Lower lobe of right lung (tissue), 2 donors: ENCODE measurements around the gene ATXN1. TPM values are rescaled to one million over a fixed set of nuclear protein-coding genes. Genes with fewer than 3 reads are reported as not detected.
A peak's percentile ranks its signal among the peaks of the same experiment; 100 is the strongest.
"Not testable (repeated sequence)": the region's sequence is repeated elsewhere in the genome, so short reads cannot be mapped to it uniquely, and the experiment has no call there.

Experiments used
- ATAC-seq, 2 donors: fragments of 200-7000 bp; cut with Tn5 transposase; one replicate each; pipeline ENCODE4 v1.9.1; 2020 to 2022; ENCODE audit warnings: mild to moderate bottlenecking in 2 of 2, moderate library complexity in 2 of 2
- DNase-seq: peaks from one replicate; pipeline ENCODE4 v3.0.0-alpha.2; 2020
- H3K27ac ChIP-seq: fragments of 200-600 bp; one replicate; pipeline ENCODE4 v1.8.0; 2022
- H3K27me3 ChIP-seq: fragments of 200-600 bp; one replicate; pipeline ENCODE4 v1.8.0; 2022; ENCODE audit warnings: low read depth
- H3K36me3 ChIP-seq: fragments of 200-600 bp; one replicate; pipeline ENCODE4 v1.8.0; 2022; ENCODE audit warnings: mild to moderate bottlenecking
- H3K4me1 ChIP-seq: fragments of 200-600 bp; one replicate; pipeline ENCODE4 v1.8.0; 2022
- H3K4me3 ChIP-seq: fragments of 200-600 bp; one replicate; pipeline ENCODE4 v1.8.0; 2022; ENCODE audit warnings: mild to moderate bottlenecking
- H3K9me3 ChIP-seq: fragments of 200-600 bp; one replicate; pipeline ENCODE4 v1.8.0; 2022
- intact Hi-C: fragments of 100-400 bp; cut with DNase I; formaldehyde crosslinking; loops from one replicate; pipeline ENCODE4 v1.11.0; 2022
- total RNA-seq: library from RNA; stranded (reverse); fragmentation: NEBNext Ultra II Directional; extraction: Animal tissue kit (Norgen Biotek cat#: 25700); gene quantifications from one replicate; pipeline ENCODE4 v1.2.1, GENCODE V29; 2021
- TF ChIP-seq, protein P1 (sequence below): fragments of 200-600 bp; IDR thresholded peaks from one replicate; pipeline ENCODE4 v1.8.0; 2022; ENCODE audit warnings: antibody characterized with exemption, mild to moderate bottlenecking
- donor health status: DM: no; HTN: yes; CAD: no; lungs with severe emphysema.

ATXN1 gene
- total RNA-seq, 1 donor from 2014 or later, result 75.9 TPM

DNA sequence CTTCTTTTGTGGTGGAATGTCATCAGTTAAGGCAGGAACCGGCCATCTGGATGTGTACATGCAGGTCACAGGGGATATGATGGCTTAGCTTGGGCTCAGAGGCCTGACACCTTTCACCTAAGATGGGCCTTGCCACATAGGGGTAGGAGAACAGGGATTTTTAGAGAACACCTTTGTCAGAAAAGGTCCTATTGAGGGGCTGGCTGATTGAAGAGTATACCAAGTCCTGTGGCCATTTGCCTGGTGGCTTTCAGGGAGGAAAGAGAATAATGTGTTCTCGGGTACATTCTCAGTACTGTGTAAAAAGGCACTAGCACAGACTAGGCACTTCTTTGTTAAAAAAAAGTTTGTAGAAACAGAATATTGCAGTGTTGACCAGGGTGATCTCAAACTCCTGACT lies 496.5 kb downstream of the ATXN1 start:
- ATAC-seq (no peak), DNase-seq (no peak)
- intact Hi-C loops, result no loop called here
- TF ChIP-seq, protein P1, sequence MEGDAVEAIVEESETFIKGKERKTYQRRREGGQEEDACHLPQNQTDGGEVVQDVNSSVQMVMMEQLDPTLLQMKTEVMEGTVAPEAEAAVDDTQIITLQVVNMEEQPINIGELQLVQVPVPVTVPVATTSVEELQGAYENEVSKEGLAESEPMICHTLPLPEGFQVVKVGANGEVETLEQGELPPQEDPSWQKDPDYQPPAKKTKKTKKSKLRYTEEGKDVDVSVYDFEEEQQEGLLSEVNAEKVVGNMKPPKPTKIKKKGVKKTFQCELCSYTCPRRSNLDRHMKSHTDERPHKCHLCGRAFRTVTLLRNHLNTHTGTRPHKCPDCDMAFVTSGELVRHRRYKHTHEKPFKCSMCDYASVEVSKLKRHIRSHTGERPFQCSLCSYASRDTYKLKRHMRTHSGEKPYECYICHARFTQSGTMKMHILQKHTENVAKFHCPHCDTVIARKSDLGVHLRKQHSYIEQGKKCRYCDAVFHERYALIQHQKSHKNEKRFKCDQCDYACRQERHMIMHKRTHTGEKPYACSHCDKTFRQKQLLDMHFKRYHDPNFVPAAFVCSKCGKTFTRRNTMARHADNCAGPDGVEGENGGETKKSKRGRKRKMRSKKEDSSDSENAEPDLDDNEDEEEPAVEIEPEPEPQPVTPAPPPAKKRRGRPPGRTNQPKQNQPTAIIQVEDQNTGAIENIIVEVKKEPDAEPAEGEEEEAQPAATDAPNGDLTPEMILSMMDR, result no peak
- no peaks in the 10 kb centered on the region for H3K9me3 ChIP-seq
- no peaks in the 10 kb centered on the region for H3K4me1 ChIP-seq
- no peaks in the 10 kb centered on the region for H3K27me3 ChIP-seq
- H3K36me3 ChIP-seq, result no peaks in the 10 kb centered on the region
- no peak overlapping the region for H3K27ac ChIP-seq
- no peak overlapping the region for H3K4me3 ChIP-seq

DNA sequence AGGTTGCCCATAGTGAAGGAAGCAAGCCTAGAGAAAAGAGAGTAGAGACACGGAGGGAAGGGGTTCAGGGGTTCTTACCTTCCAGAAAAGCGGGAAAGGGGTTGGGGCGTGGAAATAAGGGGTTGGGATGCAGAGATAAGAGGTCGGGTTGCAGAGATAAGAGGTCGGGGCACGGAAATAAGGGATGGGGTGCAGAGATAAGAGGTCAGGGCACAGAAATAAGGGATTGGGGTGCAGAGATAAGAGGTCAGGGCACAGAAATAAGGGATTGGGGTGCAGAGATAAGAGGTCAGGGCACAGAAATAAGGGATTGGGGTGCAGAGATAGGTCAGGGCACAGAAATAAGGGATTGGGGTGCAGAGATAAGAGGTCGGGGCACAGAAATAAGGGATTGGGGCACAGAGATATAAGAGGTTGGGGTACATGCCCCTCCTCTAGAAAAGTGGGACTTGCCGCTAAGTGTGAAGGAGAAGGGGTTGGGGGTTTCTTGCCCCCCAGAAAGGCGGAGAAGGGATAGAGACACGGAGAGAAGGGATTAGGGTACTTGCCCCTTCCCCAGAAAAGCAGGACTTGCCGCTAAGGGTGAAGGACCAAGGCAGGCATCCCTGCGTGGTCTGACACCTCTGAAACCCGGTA lies 497.7 kb downstream of the ATXN1 start:
- ATAC-seq, H3K4me3 ChIP-seq, DNase-seq, H3K36me3 ChIP-seq, intact Hi-C loops, H3K27me3 ChIP-seq, H3K9me3 ChIP-seq, H3K4me1 ChIP-seq, H3K27ac ChIP-seq: not testable (repeated sequence)

DNA sequence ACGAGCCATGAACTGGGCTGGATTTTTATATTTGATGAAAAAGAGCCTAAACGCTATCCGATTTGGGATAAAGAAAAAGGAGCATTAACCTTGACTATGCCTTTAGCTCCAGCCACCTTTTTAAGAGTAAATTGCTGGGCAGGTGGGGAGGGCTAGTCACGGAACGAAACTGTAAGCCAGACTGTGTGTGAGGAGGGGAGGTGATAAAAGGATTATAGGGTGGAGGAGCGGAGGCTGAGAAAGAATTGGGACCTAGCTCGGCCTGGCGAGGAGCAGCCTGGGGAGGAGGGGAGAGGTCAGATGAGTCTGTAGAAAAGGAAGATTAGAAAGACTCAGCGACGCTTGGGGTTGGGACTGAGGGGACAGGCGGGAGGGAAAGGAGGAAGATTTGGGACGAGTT lies 498.5 kb downstream of the ATXN1 start:
- H3K27me3 ChIP-seq, ATAC-seq, H3K9me3 ChIP-seq, H3K4me1 ChIP-seq, DNase-seq, H3K36me3 ChIP-seq, intact Hi-C loops, H3K4me3 ChIP-seq, H3K27ac ChIP-seq: not testable (repeated sequence)

DNA sequence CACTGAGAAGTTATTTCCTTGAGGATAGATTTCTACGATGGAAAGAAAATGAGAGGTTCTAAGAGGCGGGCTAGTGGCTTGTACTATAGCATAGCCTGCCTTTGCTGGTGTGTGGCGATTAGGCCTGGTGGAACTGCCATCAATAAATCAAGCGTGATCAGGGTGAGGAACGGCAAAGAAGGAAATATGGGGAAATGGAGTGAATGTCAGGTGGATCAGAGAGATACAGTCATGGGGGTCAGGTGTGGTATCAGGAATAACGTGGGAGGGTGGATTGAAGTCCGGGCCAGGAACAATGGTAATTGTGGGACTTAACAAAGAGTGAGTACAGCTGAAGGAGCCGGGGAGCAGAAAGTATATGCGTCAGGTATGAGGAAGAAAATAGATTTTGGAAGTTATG lies 500.7 kb downstream of the ATXN1 start:
- H3K9me3 ChIP-seq, DNase-seq, ATAC-seq, H3K4me1 ChIP-seq, intact Hi-C loops, H3K36me3 ChIP-seq, H3K4me3 ChIP-seq, H3K27me3 ChIP-seq, H3K27ac ChIP-seq: not testable (repeated sequence)

DNA sequence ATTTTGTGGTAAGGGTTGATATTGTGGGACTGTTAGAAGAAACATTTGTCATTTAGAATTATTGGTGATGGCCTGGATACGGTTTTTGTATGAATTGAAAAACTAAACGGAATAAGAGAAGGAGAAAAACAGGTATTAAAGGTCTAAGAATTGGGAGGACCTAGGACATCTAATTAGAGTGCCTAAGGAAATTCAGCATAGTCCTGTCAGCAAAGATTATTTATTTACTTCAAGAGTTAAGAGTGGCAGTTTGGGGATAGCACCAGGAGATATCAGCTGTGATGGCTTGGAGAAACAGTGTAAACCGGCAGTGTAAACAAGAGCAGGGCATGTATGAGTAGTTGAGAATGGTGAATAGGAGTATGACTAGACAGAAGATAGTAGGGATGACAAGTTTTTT lies 501.7 kb downstream of the ATXN1 start:
- ATAC-seq, intact Hi-C loops, H3K4me3 ChIP-seq: not testable (repeated sequence)

DNA sequence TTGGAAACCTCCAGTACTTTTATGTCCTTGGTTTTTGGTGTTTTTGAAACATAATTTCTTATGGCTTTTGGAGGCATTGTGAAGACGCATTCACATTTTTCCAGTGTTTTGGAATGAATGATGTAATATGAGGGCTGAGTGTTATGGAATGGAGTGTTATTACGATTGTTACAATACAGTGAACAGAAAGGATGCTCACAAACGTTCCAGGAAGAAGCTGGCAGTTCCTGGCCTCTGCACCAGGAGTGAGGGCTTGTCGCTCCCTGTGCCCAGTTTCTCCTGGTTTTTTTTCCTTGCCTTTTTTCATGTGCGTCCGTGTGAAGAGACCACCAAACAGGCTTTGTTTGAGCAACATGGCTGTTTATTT lies 502.6 kb downstream of the ATXN1 start:
- no peaks in the 10 kb centered on the region for H3K27me3 ChIP-seq
- no peak overlapping the region for H3K27ac ChIP-seq
- intact Hi-C loops, result no loop called here
- no peaks in the 10 kb centered on the region for H3K9me3 ChIP-seq
- DNase-seq (no peak), ATAC-seq (no peak)
- H3K36me3 ChIP-seq, result no peaks in the 10 kb centered on the region
- no peak overlapping the region for H3K4me3 ChIP-seq
- TF ChIP-seq, protein P1, result no peak
- H3K4me1 ChIP-seq, result no peaks in the 10 kb centered on the region

More for the DNA sequence above, 501.7 kb downstream of the ATXN1 start:
- H3K9me3 ChIP-seq, H3K4me1 ChIP-seq, DNase-seq, H3K36me3 ChIP-seq, H3K27ac ChIP-seq, H3K27me3 ChIP-seq: not testable (repeated sequence)

DNA sequence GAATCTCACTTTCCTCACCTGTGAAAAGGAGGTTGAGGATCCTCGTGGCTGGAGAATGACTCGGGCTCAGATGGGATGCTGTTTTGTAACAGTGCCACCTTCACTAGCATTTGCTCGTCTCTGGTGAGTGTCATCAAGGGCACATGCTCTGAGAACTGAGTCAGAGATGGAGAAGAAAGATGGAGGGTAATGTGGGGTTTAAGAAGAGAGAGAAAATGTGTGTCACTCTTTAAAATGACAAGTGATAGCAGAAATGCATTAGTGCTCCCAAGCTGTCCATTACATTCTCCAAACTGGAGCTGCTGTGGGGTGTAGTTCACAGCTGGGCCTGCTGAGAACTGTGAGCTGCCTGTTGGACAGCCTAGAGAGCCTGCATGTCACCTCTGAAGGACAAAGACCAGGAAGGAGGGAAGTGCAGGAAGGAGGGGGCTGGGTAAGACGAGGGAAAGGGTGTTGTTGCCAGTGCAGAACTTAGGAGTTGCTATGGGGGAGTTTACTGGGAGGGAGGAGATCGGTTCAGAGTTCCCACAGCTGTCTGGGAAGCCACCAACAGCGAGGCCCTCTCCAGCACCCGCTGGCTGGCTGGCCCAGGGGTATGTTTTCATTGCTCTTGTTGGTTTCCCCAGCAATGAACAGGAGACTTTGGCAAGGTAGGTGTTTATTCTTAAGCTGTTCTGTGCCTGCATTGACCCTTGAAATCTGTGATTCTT lies 503.1 kb downstream of the ATXN1 start:
- no peaks in the 10 kb centered on the region for H3K36me3 ChIP-seq
- H3K27me3 ChIP-seq, result no peaks in the 10 kb centered on the region
- TF ChIP-seq, protein P1, result no peak
- intact Hi-C loops, result no loop called here
- ATAC-seq (peak in 1 of 2 donors; percentile 19), DNase-seq (no peak)
- no peaks in the 10 kb centered on the region for H3K4me1 ChIP-seq
- H3K9me3 ChIP-seq, result no peaks in the 10 kb centered on the region
- H3K4me3 ChIP-seq, result no peak overlapping the region
- H3K27ac ChIP-seq, result no peak overlapping the region
